Esophagus muscularis mucosa (tissue), 4 donors: Measurements from ENCODE around the gene SNX2. TPM values are rescaled to one million over a fixed set of nuclear protein-coding genes. Genes with fewer than 3 reads are reported as not detected.

Experiments used
- DNase-seq: peaks from one replicate; pipeline ENCODE4 v3.0.0-alpha.2; 2017; ENCODE audit errors: extremely low spot score
- H3K27ac ChIP-seq, 4 donors: fragments of 200-600 bp; sonication (generic); replicated peaks in 1 of 4; 1 replicate in 3 of 4; 2 replicates in 1 of 4; pipeline ENCODE4 v1.5.1; 2016 to 2019; ENCODE audit warnings: mild to moderate bottlenecking in 1 of 4
- H3K27me3 ChIP-seq, 4 donors: fragments of 200-600 bp; sonication (generic); one replicate each; pipeline versions ENCODE4 v1.5.1 to v1.6.0; 2016 to 2019
- H3K36me3 ChIP-seq, 4 donors: fragments of 200-600 bp; sonication (generic); one replicate each; pipeline ENCODE4 v1.5.1; 2016 to 2019
- H3K4me1 ChIP-seq, 4 donors: fragments of 200-600 bp; sonication (generic); one replicate each; pipeline ENCODE4 v1.5.1; 2016 to 2019
- H3K4me3 ChIP-seq, 4 donors: fragments of 200-600 bp; sonication (generic); 1 replicate in 2 of 4; 2 replicates in 2 of 4; pipeline ENCODE4 v1.5.1; 2016 to 2019; ENCODE audit warnings: mild to moderate bottlenecking in 4 of 4, moderate library complexity in 1 of 4
- H3K9me3 ChIP-seq, 4 donors: fragments of 200-600 bp; sonication (generic); 1 replicate in 3 of 4; 2 replicates in 1 of 4; pipeline ENCODE4 v1.5.1; 2016 to 2019
- CTCF ChIP-seq, 3 experiments: fragments of 200-600 bp in 2 of 3; fragments of 450-650 bp in 1 of 3; sonication (generic) in 2 of 3; IDR thresholded peaks; one replicate each; pipeline ENCODE4 v1.5.1; 2017 to 2019; ENCODE audit warnings: antibody characterized with exemption in 3 of 3, mild to moderate bottlenecking in 2 of 3, moderate library complexity in 1 of 3
- EP300 ChIP-seq: sonication (generic); formaldehyde crosslinking; IDR thresholded peaks from one replicate; pipeline ENCODE4 v1.6.1; 2017; ENCODE audit warnings: antibody characterized with exemption
- POLR2A ChIP-seq: fragments of 450-650 bp; IDR thresholded peaks from one replicate; pipeline ENCODE4 v1.6.1; 2017; ENCODE audit warnings: antibody characterized with exemption, moderate library complexity, mild to moderate bottlenecking, low read depth
- POLR2AphosphoS5 ChIP-seq, 2 donors: sonication (generic); formaldehyde crosslinking; IDR thresholded peaks; one replicate each; pipeline ENCODE4 v1.6.1; 2017; ENCODE audit warnings: antibody characterized with exemption in 2 of 2
- WGBS: methylation state at CpG from one replicate; pipeline ENCODE4 v1.1.5; 2018; 5-methylcytosine and 5-hydroxymethylcytosine counted together
- intact Hi-C: fragments of 100-400 bp; cut with DNase I; formaldehyde crosslinking; loops from one replicate; pipeline ENCODE4 v1.15.1; 2023
- total RNA-seq, 4 donors: library from RNA; depleted of rRNA; stranded (reverse); fragments of >200 nt; gene quantifications; one replicate each; pipeline versions ENCODE4 v1.1.0 to v1.2.1, GENCODE V29; 2016

SNX2 gene
- total RNA-seq, 4 donors from 2014 or later: 62.1 to 86.0 (median 75.4) TPM

- 72% methylated on average over 5 of the region's 5 CpGs for WGBS
- no peaks in the 10 kb centered on the region for H3K27me3 ChIP-seq
- DNase-seq: no peak
- peaks cover 0 to 24% (median 13%) of the 10 kb centered on the region in 4 donors for H3K4me1 ChIP-seq
- peaks cover 0 to 5% (median 0%) of the 10 kb centered on the region in 4 donors for H3K9me3 ChIP-seq
- intact Hi-C loops: no loop called here
- H3K36me3 ChIP-seq: no peaks in the 10 kb centered on the region
- TF ChIP-seq CTCF (IDR thresholded peaks at IDR 0.05) (no peak), POLR2AphosphoS5 (IDR thresholded peaks at IDR 0.05) (no peak)
- H3K4me3 ChIP-seq: no peak overlapping the region
- no peak overlapping the region for H3K27ac ChIP-seq
Measured at GRCh38 chr5:122789461-122790171, 14.7 kb downstream of the SNX2 start.

GRCh38 chr5:122790354-122791103 lies 15.6 kb downstream of the SNX2 start:
- intact Hi-C loops: no loop called here
- Histone ChIP-seq H3K27ac (no peak overlapping the region), H3K36me3 (no peaks in the 10 kb centered on the region), H3K9me3 (peaks cover 0 to 2% (median 0%) of the 10 kb centered on the region in 4 donors), H3K4me1 (peaks cover 0 to 24% (median 13%) of the 10 kb centered on the region in 4 donors), H3K27me3 (no peaks in the 10 kb centered on the region), H3K4me3 (no peak overlapping the region)
- 89% methylated on average over 5 of the region's 5 CpGs for WGBS
- TF ChIP-seq POLR2A: no peak
- TF ChIP-seq CTCF (IDR thresholded peaks at IDR 0.05): no peak
- TF ChIP-seq POLR2AphosphoS5 (IDR thresholded peaks at IDR 0.05): no peak
- TF ChIP-seq EP300: no peak
- DNase-seq: no peak

- no peak for DNase-seq
- 92% methylated on average over 1 of the region's 2 CpGs for WGBS
- no peaks in the 10 kb centered on the region for H3K4me1 ChIP-seq
- H3K36me3 ChIP-seq: peaks cover 19 to 74% (median 52%) of the 10 kb centered on the region in 4 donors
- intact Hi-C loops: no loop called here
- H3K9me3 ChIP-seq: no peaks in the 10 kb centered on the region
- no peak overlapping the region for H3K4me3 ChIP-seq
- no peak overlapping the region for H3K27ac ChIP-seq
- TF ChIP-seq CTCF (IDR thresholded peaks at IDR 0.05) (no peak), EP300 (no peak), POLR2AphosphoS5 (IDR thresholded peaks at IDR 0.05) (no peak), POLR2A (no peak)
- H3K27me3 ChIP-seq: no peaks in the 10 kb centered on the region
Measured at GRCh38 chr5:122805481-122805880, 30.6 kb downstream of the SNX2 start.

- no peaks in the 10 kb centered on the region for H3K27me3 ChIP-seq
- intact Hi-C loops: no loop called here
- H3K4me1 ChIP-seq: no peaks in the 10 kb centered on the region
- no peaks in the 10 kb centered on the region for H3K9me3 ChIP-seq
- no peak for DNase-seq
- no peak overlapping the region for H3K27ac ChIP-seq
- H3K4me3 ChIP-seq: no peak overlapping the region
- H3K36me3 ChIP-seq: peaks cover 8 to 37% (median 24%) of the 10 kb centered on the region in 4 donors
- WGBS: 78% methylated on average over 2 of the region's 2 CpGs
- TF ChIP-seq CTCF (IDR thresholded peaks at IDR 0.05) (no peak), POLR2A (no peak), POLR2AphosphoS5 (IDR thresholded peaks at IDR 0.05) (no peak), EP300 (no peak)
Measured at GRCh38 chr5:122810405-122810804, 35.5 kb downstream of the SNX2 start.
